Stimulated activated CD4-positive, alpha-beta T cell treated with anti-CD3 and anti-CD28 coated beads, Interleukin-1b, Interleukin-23, amount 100 ng/mL, for 4 hours (primary cell): ENCODE data around the gene PDZD2.
"Not testable (repeated sequence)": the region's sequence is repeated elsewhere in the genome, so short reads cannot be mapped to it uniquely, and the experiment has no call there.

Source experiments
- DNase-seq, 2 donors: peaks; one replicate each; pipeline ENCODE4 v3.0.0-alpha.2; 2020; ENCODE audit warnings: low read depth in 2 of 2

The PDZD2 gene

GRCh38 chr5:32100691-32101302 lies 461.9 kb downstream of the PDZD2 start:
- no peak for DNase-seq

- no peak for DNase-seq
These were observed 463.5 kb downstream of the PDZD2 start for GRCh38 chr5:32102254-32102986.

- DNase-seq: no peak
These were observed 464.6 kb downstream of the PDZD2 start for GRCh38 chr5:32103521-32103920.

GRCh38 chr5:32107291-32107690 lies 468.4 kb downstream of the PDZD2 start:
- no peak for DNase-seq

GRCh38 chr5:32108167-32108566 lies 469.2 kb downstream of the PDZD2 start:
- DNase-seq: no peak

- DNase-seq: no peak
These were observed 470.3 kb downstream of the PDZD2 start for GRCh38 chr5:32109236-32109635.

GRCh38 chr5:32110111-32110696 lies 471.3 kb downstream of the PDZD2 start:
- no peak for DNase-seq

- no peak for DNase-seq
These were observed 477.1 kb downstream of the PDZD2 start for GRCh38 chr5:32115985-32116384.

- no peak for DNase-seq
These were observed 477.8 kb downstream of the PDZD2 start for GRCh38 chr5:32116574-32117313.

GRCh38 chr5:32118922-32119321 lies 480.0 kb downstream of the PDZD2 start:
- not testable (repeated sequence) for DNase-seq

- no peak for DNase-seq
These were observed 484.3 kb downstream of the PDZD2 start for GRCh38 chr5:32123058-32123805.

- no peak for DNase-seq
These were observed 485.2 kb downstream of the PDZD2 start for GRCh38 chr5:32123889-32124676.

GRCh38 chr5:32126691-32127090 lies 487.8 kb downstream of the PDZD2 start:
- no peak for DNase-seq

GRCh38 chr5:32127711-32128110 lies 488.8 kb downstream of the PDZD2 start:
- DNase-seq: no peak

GRCh38 chr5:32129074-32129598 lies 490.2 kb downstream of the PDZD2 start:
- DNase-seq: no peak

GRCh38 chr5:32130865-32131264 lies 491.9 kb downstream of the PDZD2 start:
- no peak for DNase-seq

GRCh38 chr5:32131604-32132003 lies 492.7 kb downstream of the PDZD2 start:
- no peak for DNase-seq

GRCh38 chr5:32132757-32133156 lies 493.8 kb downstream of the PDZD2 start:
- DNase-seq: no peak

- DNase-seq: no peak
These were observed 496.2 kb downstream of the PDZD2 start for GRCh38 chr5:32135086-32135485.

GRCh38 chr5:32136342-32136741 lies 497.4 kb downstream of the PDZD2 start:
- no peak for DNase-seq
